ENCODE measurements around the gene KLHL29. TPM values are rescaled to one million over a fixed set of nuclear protein-coding genes. Genes with fewer than 3 reads are reported as not detected.
A peak's percentile ranks its signal among the peaks of the same experiment; 100 is the strongest.

The KLHL29 gene
- total RNA-seq, 1 experiment from 2014 or later, result 2.4 TPM

- no peaks in the 10 kb centered on the region for H3K9me3 ChIP-seq (ENCODE audit: control insufficient read depth, low read depth, low read length)
- no peak overlapping the region for H4K5ac ChIP-seq (ENCODE audit: insufficient read length, low read depth, low read length)
- no peaks in the 10 kb centered on the region for H3K23me2 ChIP-seq (ENCODE audit: insufficient read length, low read depth, low read length, poor library complexity, severe bottlenecking)
- no peak overlapping the region for H3K23ac ChIP-seq (ENCODE audit: insufficient read length, low read depth, low read length)
- WGBS (ENCODE audit: extremely low coverage, insufficient read length, low lambda C conversion rate), result no CpG with 5 or more reads among the region's 7 CpGs
- no peak overlapping the region for H3K27ac ChIP-seq (ENCODE audit: insufficient read length, low read depth, low read length)
- H3K27me3 ChIP-seq (ENCODE audit: insufficient read depth, low read length), result no peaks in the 10 kb centered on the region
- no peaks in the 10 kb centered on the region for H3K79me2 ChIP-seq (ENCODE audit: insufficient read depth, low read length)
- no peaks in the 10 kb centered on the region for H3K79me1 ChIP-seq (ENCODE audit: insufficient read depth, low read depth, low read length, poor library complexity, severe bottlenecking)
- no peak overlapping the region for H3K56ac ChIP-seq (ENCODE audit: insufficient read length, low read depth, low read length)
- no peak for DNase-seq
- H3K18ac ChIP-seq (ENCODE audit: insufficient read length, low read depth, low read length), result no peak overlapping the region
- Mint-ChIP-seq H3K4me3 (no peak overlapping the region), H3K4me1 (peaks cover 20 to 27% of the 10 kb centered on the region in 2 experiments), H3K27me3 (ENCODE audit: low read depth) (no peaks in the 10 kb centered on the region; the same call in none of the 2 replicates), H3K36me3 (ENCODE audit: insufficient read depth in 1 of 3, low read depth in 3 of 3) (peaks cover 0 to 8% (median 3%) of the 10 kb centered on the region in 3 experiments; a peak in 4 of 7 replicates), H3K9me3 (peaks cover 8 to 12% of the 10 kb centered on the region in 2 experiments), H3K27ac (peak overlapping the region in 1 of 3 experiments; percentile 44; a peak in 1 of 7 replicates)
- no peak overlapping the region for H3K4ac ChIP-seq (ENCODE audit: low read depth, low read length)
- no peak overlapping the region for H2BK15ac ChIP-seq (ENCODE audit: low read depth, low read length)
- no peak overlapping the region for H3T11ph ChIP-seq (ENCODE audit: low read length)
- H2BK20ac ChIP-seq (ENCODE audit: low read depth, low read length, poor library complexity, severe bottlenecking), result no peak overlapping the region
- no peak overlapping the region for H2BK12ac ChIP-seq (ENCODE audit: insufficient read length, low read depth, low read length)
- no peak overlapping the region for H4K91ac ChIP-seq (ENCODE audit: insufficient read length, low read depth, low read length)
- no peak overlapping the region for H3K4me2 ChIP-seq (ENCODE audit: insufficient read depth, insufficient read length, low read length)
- no peak overlapping the region for H2BK120ac ChIP-seq (ENCODE audit: low read depth, low read length, poor library complexity, severe bottlenecking)
- H2AFZ ChIP-seq (ENCODE audit: low read length), result no peak overlapping the region
- no peak overlapping the region for H2AK5ac ChIP-seq (ENCODE audit: insufficient read length, low read length)
- no peak overlapping the region for H3K9ac ChIP-seq (ENCODE audit: extremely low read depth, insufficient read length, low read length)
- H4K20me1 ChIP-seq (ENCODE audit: control insufficient read depth, insufficient read depth, insufficient read length), result no peaks in the 10 kb centered on the region
- H2BK5ac ChIP-seq (ENCODE audit: insufficient read length, low read length), result no peak overlapping the region
- no peak overlapping the region; the same call in 1 of the 2 replicates for H3K14ac ChIP-seq (ENCODE audit: insufficient read depth, low read length)
- no peak for TF ChIP-seq CTCF (conservative IDR thresholded peaks at IDR 0.05)
- no peak overlapping the region for H4K8ac ChIP-seq (replicated peaks; ENCODE audit: insufficient read length, low read depth, low read length)
- H3K4me1 ChIP-seq (ENCODE audit: insufficient read depth, low read length), result no peaks in the 10 kb centered on the region
These were observed 235.0 kb downstream of the KLHL29 start for GRCh38 chr2:23619941-23620340.
